Skeletal muscle tissue (tissue), 4 donors: ENCODE data around the gene MAML1. TPM values are rescaled to one million over a fixed set of nuclear protein-coding genes. Genes with fewer than 3 reads are reported as not detected.
"Not testable (repeated sequence)": the region's sequence is repeated elsewhere in the genome, so short reads cannot be mapped to it uniquely, and the experiment has no call there.

Experiments
- H3K27ac ChIP-seq: one replicate; pipeline ENCODE4 v1.7.0; 2013; ENCODE audit warnings: mild to moderate bottlenecking, low read depth, low read length, inconsistent platforms
- H3K27me3 ChIP-seq, 3 donors: one replicate each; pipeline ENCODE4 v1.7.0; 2013; ENCODE audit warnings: low read length in 3 of 3; ENCODE audit not compliant: control insufficient read depth in 3 of 3, insufficient read depth in 3 of 3
- H3K36me3 ChIP-seq, 3 donors: one replicate each; pipeline ENCODE4 v1.7.0; 2013; ENCODE audit warnings: low read length in 3 of 3; ENCODE audit not compliant: control insufficient read depth in 3 of 3, insufficient read depth in 3 of 3
- H3K4me1 ChIP-seq, 3 donors: one replicate each; pipeline ENCODE4 v1.7.0; 2013; ENCODE audit warnings: low read length in 3 of 3, mild to moderate bottlenecking in 3 of 3; ENCODE audit not compliant: control insufficient read depth in 3 of 3, insufficient read depth in 3 of 3
- H3K4me3 ChIP-seq, 3 donors: one replicate each; pipeline ENCODE4 v1.7.0; 2013; ENCODE audit warnings: low read length in 3 of 3
- H3K9ac ChIP-seq, 3 donors: one replicate each; pipeline ENCODE4 v1.7.0; 2013; ENCODE audit warnings: low read length in 3 of 3, mild to moderate bottlenecking in 3 of 3, moderate library complexity in 2 of 3, low read depth in 1 of 3
- H3K9me3 ChIP-seq, 3 donors: one replicate each; pipeline ENCODE4 v1.7.0; 2013; ENCODE audit warnings: low read length in 3 of 3; ENCODE audit not compliant: control insufficient read depth in 3 of 3
- total RNA-seq: library from RNA; depleted of rRNA; stranded (reverse); fragments of >200 nt; gene quantifications from one replicate; pipeline ENCODE4 v1.2.3, GENCODE V29; 2014
- donor health status: Osteomylitis.

Gene MAML1, protein sequence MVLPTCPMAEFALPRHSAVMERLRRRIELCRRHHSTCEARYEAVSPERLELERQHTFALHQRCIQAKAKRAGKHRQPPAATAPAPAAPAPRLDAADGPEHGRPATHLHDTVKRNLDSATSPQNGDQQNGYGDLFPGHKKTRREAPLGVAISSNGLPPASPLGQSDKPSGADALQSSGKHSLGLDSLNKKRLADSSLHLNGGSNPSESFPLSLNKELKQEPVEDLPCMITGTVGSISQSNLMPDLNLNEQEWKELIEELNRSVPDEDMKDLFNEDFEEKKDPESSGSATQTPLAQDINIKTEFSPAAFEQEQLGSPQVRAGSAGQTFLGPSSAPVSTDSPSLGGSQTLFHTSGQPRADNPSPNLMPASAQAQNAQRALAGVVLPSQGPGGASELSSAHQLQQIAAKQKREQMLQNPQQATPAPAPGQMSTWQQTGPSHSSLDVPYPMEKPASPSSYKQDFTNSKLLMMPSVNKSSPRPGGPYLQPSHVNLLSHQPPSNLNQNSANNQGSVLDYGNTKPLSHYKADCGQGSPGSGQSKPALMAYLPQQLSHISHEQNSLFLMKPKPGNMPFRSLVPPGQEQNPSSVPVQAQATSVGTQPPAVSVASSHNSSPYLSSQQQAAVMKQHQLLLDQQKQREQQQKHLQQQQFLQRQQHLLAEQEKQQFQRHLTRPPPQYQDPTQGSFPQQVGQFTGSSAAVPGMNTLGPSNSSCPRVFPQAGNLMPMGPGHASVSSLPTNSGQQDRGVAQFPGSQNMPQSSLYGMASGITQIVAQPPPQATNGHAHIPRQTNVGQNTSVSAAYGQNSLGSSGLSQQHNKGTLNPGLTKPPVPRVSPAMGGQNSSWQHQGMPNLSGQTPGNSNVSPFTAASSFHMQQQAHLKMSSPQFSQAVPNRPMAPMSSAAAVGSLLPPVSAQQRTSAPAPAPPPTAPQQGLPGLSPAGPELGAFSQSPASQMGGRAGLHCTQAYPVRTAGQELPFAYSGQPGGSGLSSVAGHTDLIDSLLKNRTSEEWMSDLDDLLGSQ
- total RNA-seq, result 7.8 TPM

DNA sequence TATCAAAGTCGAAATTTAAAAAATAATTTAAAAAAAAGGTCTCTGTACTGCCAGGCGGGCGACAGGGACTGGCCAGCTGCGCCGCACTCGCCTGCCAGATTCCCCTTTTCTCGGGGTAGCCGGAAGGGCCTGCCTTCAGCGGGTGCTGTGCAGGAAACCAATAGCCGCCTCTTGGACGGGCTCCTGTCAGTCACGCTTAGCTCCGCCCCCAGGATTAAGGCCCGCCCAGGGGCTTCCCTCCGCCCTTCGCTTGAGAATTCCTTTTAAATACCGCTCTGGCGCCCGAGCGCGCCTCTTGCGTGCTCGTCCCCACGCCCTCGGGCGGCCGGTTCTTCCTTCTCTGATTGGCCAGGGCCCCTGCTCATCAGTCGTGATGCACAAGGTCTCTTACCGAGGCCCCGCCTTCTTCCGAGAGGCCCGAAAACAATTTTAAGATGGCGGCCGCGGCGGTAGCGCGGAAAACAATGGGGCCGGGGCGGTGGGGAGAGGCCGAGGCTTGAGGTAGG, at the start of gene MAML1:
Gene MAML1 (plus strand): TSS at position 411 of the 506 bp plus-strand sequence. CDS start 291 bp downstream, outside the sequence.
- Histone ChIP-seq H3K9ac (peak within 1 kb of the TSS; percentile 79 to 97 (median 87)), H3K27me3 (no peaks in the 10 kb centered on the region), H3K36me3 (peaks cover 15 to 22% (median 21%) of the 10 kb centered on the region in 3 donors), H3K4me1 (peaks cover 13 to 27% (median 21%) of the 10 kb centered on the region in 3 donors), H3K9me3 (no peaks in the 10 kb centered on the region), H3K27ac (peak within 1 kb of the TSS; percentile 85), H3K4me3 (peak within 1 kb of the TSS; percentile 77 to 89 (median 82))

DNA sequence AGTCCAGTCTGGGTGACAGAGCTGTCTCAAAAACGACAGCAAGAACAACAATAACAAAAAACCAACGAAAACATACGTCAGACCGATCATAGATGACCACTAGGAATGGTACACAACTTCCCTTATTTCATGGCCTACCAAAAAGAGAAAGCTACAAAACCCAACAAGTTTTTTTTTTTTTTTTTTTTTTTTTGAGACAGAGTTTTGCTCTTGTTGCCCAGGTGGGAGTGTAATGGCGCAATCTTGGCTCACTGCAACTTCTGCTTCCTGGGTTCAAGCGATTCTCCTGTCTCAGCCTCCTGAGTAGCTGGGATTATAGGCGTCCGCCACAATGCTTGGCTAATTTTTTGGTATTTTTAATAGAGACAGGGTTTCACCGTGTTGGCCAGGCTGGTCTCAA, 43.4 kb upstream of the MAML1 start:
- not testable (repeated sequence) for H3K4me3 ChIP-seq, H3K4me1 ChIP-seq

DNA sequence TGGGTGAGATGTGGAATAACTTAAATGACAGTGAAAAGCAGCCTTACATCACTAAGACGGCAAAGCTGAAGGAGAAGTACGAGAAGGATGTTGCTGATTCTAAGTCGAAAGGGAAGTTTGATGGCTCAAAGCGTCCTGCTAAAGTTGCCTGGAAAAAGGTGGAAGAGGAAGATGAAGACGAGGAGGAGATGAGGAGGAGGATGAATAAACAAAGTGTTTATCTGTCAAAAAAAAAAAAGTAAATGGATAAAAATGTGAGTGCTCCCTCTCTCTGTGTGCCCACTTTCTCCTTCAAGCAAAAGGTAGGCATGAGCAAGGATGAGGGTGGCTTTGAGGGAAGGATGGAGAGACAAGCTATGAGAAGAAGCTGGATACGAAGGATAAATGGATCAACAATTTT, 38.1 kb upstream of the MAML1 start:
- Histone ChIP-seq H3K36me3 (no peaks in the 10 kb centered on the region), H3K27me3 (no peaks in the 10 kb centered on the region), H3K4me1 (peaks cover under 1 to 22% (median 7%) of the 10 kb centered on the region in 3 donors), H3K9me3 (no peaks in the 10 kb centered on the region), H3K27ac (no peak overlapping the region), H3K9ac (no peak overlapping the region), H3K4me3 (no peak overlapping the region)

More for the DNA sequence above, 43.4 kb upstream of the MAML1 start:
- H3K27ac ChIP-seq, H3K36me3 ChIP-seq, H3K9ac ChIP-seq, H3K9me3 ChIP-seq, H3K27me3 ChIP-seq: not testable (repeated sequence)

DNA sequence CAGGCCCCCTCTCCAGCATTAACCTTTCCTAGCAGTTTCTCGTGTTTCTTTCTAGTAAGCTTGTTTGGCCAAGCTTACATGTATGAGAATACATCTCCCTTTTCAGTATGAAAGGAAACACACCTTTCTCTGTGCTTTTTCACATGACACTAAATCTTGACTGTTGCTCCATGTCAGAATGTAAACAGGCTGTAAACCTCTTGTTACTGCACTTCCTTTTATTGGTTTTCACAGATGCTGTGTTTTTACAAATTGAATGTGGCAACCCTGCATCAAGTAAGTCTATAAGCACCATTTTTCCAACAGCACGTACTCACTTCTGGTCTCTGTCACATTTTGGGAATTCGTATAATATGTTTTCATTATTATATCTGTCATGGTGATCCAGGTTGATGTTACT, 36.0 kb upstream of the MAML1 start:
- no peak overlapping the region for H3K9ac ChIP-seq
- no peaks in the 10 kb centered on the region for H3K27me3 ChIP-seq
- no peak overlapping the region for H3K4me3 ChIP-seq
- peaks cover 11 to 32% (median 18%) of the 10 kb centered on the region in 3 donors for H3K4me1 ChIP-seq
- H3K27ac ChIP-seq, result no peak overlapping the region
- H3K9me3 ChIP-seq, result no peaks in the 10 kb centered on the region
- H3K36me3 ChIP-seq, result no peaks in the 10 kb centered on the region

DNA sequence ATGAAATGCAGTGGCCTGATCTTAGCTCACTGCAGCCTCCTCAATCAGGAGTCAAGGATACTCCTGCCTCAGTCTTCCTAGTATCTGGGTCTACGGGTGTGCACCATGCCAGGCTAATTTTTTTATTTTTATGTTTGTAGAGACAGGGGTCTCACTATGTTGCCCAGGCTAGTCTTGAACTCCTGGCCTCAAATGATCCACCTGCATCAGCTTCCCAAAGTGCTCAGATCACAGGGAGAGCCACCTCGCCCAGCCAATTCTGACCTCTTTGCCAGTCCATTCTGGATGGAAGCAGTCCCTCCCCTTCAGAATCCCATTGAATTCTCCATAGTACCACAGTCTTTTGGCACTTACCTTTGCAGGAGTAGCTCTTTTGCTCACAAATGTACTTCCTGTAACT, 35.5 kb upstream of the MAML1 start:
- Histone ChIP-seq H3K27ac (peak overlapping the region; percentile 97), H3K9me3 (no peaks in the 10 kb centered on the region), H3K9ac (no peak overlapping the region), H3K27me3 (no peaks in the 10 kb centered on the region), H3K4me1 (peaks cover 11 to 32% (median 18%) of the 10 kb centered on the region in 3 donors), H3K4me3 (no peak overlapping the region), H3K36me3 (no peaks in the 10 kb centered on the region)

DNA sequence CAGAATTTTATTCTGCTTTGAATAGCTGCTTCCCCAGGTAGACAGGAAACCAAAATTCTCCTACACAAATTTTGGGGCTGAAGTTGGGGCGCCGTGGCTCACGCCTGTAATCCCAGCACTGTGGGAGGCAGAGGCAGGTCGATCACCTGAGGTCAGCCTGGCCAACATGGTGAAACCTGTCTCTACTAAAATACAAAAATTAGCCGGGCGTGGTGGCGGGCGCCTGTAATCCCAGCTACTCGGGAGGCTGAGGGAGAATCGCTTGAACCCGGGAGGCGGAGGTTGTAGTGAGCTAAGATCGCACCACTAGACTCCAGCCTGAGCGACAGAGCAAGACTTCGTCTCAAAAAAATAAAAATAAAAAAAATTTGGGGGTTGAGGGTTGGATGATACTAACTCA, 35.1 kb upstream of the MAML1 start:
- H3K4me3 ChIP-seq, result peak overlapping the region; percentile 77 to 94 (median 91)
- not testable (repeated sequence) for H3K36me3 ChIP-seq, H3K27me3 ChIP-seq, H3K9me3 ChIP-seq
- H3K27ac ChIP-seq, result peak overlapping the region; percentile 97
- peak overlapping the region; percentile 81 to 90 (median 90) for H3K9ac ChIP-seq
- peaks cover 11 to 32% (median 18%) of the 10 kb centered on the region in 3 donors for H3K4me1 ChIP-seq

DNA sequence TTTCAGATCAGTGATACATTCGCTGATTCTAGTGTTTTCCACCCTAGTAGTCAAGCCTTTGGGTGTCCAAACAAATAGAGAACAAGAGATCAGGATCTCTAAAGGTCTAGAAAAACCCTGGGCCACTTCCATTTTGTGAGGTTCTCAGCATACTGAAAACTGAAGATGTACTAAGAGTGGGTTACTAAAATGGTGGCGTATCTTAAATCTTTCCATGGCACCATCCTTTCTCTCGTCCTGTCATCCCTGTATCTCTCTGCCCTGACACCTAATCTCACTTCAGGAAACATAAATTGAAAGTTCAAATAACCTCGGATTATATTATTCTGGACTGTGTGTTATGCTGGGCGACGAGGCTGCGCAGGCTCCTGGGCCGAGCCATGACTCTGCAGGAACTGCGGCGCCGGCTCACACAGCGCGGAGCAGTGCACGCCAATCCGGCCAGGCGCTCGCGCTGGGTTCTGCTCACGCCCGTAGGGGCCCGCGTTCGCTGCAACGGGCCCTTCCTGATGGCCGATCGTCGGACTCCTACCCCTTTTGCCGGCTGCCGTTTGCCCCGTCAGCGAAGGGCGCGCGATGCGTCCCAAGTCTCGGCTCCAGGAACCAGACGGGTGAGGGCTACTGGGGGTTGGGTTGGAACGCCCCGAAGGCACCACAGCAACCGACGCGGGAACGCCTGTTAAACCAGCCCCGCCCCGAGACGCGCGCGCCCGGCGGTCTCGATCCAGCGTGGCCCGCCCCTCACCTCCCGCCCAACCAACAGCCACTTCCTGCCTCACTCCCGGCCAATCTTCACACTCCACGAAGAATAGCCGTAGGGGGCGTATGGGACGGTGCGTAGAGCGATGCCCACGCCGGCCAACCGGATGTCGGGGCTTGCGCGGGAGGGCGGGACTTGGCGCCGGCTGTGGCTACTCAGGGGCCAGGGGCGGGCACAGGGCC, 34.4 kb upstream of the MAML1 start:
- Histone ChIP-seq H3K9me3 (no peaks in the 10 kb centered on the region), H3K9ac (peak overlapping the region; percentile 81 to 98 (median 95)), H3K4me1 (peaks cover 12 to 32% (median 18%) of the 10 kb centered on the region in 3 donors), H3K4me3 (peak overlapping the region; percentile 77 to 94 (median 91)), H3K27ac (peak overlapping the region; percentile 97), H3K27me3 (no peaks in the 10 kb centered on the region), H3K36me3 (no peaks in the 10 kb centered on the region)

DNA sequence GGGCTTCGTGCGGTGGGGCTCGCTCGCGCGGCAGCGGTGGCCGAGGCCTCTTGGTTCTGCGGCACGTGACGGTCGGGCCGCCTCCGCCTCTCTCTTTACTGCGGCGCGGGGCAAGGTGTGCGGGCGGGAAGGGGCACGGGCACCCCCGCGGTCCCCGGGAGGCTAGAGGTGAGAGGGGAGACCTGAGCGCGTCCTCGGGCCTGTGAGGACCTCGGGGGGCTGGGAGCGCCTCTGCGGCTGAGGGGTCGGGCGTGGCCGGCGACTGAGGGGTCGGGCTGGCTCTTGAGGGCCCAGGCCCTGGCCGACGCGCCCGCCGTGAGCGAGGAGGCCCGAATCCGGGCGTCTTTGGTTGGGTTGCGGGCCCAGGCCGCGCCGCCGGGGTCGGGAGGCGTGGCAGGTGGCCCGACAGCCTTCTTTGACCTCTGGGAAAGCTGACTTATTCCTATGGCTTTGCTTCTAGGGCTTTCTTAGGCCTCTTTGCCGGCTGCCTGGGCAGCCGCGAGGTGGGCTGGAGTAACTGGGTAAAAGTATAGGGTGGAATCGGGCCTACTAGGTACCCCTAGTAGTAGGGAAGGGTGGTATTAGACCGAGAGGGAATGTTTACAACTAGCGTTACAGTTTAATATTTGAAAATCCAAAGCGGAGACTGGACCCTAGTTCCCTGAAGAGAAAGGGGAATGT, 33.5 kb upstream of the MAML1 start, which contains the start of gene CANX:
Gene CANX (plus strand): TSS at position 33 of the 681 bp plus-strand sequence. CDS start 6,715 bp downstream, outside the sequence.
- Histone ChIP-seq H3K27me3 (no peaks in the 10 kb centered on the region), H3K4me1 (peaks cover 13 to 32% (median 21%) of the 10 kb centered on the region in 3 donors), H3K36me3 (no peaks in the 10 kb centered on the region), H3K27ac (peak within 1 kb of the TSS; percentile 97), H3K9me3 (no peaks in the 10 kb centered on the region), H3K4me3 (peak within 1 kb of the TSS; percentile 91 to 94 (median 93)), H3K9ac (peak within 1 kb of the TSS; percentile 92 to 98 (median 95))
